Activated CD8-positive, alpha-beta memory T cell treated with anti-CD3 and anti-CD28 coated beads, Interleukin-2, amount 50 U/mL, for 48 hours (primary cell): Measurements from ENCODE around the gene NARS2.

Source experiments
- DNase-seq: peaks from one replicate; pipeline ENCODE4 v3.0.0-alpha.2; 2020

The NARS2 gene

GRCh38 chr11:78405805-78406204 lies 168.9 kb downstream of the NARS2 start:
- no peak for DNase-seq

GRCh38 chr11:78403781-78404180 lies 170.9 kb downstream of the NARS2 start:
- DNase-seq: no peak

- DNase-seq: no peak
Measured at GRCh38 chr11:78402847-78403246, 171.8 kb downstream of the NARS2 start.

GRCh38 chr11:78400702-78401101 lies 174.0 kb downstream of the NARS2 start:
- no peak for DNase-seq

GRCh38 chr11:78400116-78400515 lies 174.5 kb downstream of the NARS2 start:
- no peak for DNase-seq

GRCh38 chr11:78399136-78399535 lies 175.5 kb downstream of the NARS2 start:
- DNase-seq: no peak

GRCh38 chr11:78398715-78399114 lies 175.9 kb downstream of the NARS2 start:
- no peak for DNase-seq

- no peak for DNase-seq
Measured at GRCh38 chr11:78397398-78397797, 177.3 kb downstream of the NARS2 start.

- DNase-seq: no peak
Measured at GRCh38 chr11:78395597-78395996, 179.1 kb downstream of the NARS2 start.

- no peak for DNase-seq
Measured at GRCh38 chr11:78392854-78393253, 181.8 kb downstream of the NARS2 start.

- no peak for DNase-seq
Measured at GRCh38 chr11:78391424-78391823, 183.2 kb downstream of the NARS2 start.

- DNase-seq: no peak
Measured at GRCh38 chr11:78390809-78391208, 183.9 kb downstream of the NARS2 start.

GRCh38 chr11:78386215-78386941 lies 188.3 kb downstream of the NARS2 start:
- no peak for DNase-seq
